ENCODE results near the gene NTM.

GRCh38 chr11:131776211-131776610 is 405.8 kb downstream of the NTM start:
- TF ChIP-seq CTCF (IDR thresholded peaks at IDR 0.05 in 2 of 3, conservative IDR thresholded peaks at IDR 0.05 in 1 of 3; ENCODE audit: borderline replicate concordance in 1 of 3, insufficient read depth in 1 of 3, low read depth in 2 of 3, low read length in 2 of 3), result no peak
- no peak for TF ChIP-seq SIN3A (IDR thresholded peaks at IDR 0.05; ENCODE audit: low read depth)
- TF ChIP-seq TCF7L2 (IDR thresholded peaks at IDR 0.05; ENCODE audit: borderline replicate concordance, extremely low read depth, insufficient read depth, insufficient read length), result no peak
- no peak for TF ChIP-seq POLR2A (IDR thresholded peaks at IDR 0.05; ENCODE audit: borderline replicate concordance, extremely low read depth, insufficient read depth, insufficient read length)
- TF ChIP-seq, protein P1, sequence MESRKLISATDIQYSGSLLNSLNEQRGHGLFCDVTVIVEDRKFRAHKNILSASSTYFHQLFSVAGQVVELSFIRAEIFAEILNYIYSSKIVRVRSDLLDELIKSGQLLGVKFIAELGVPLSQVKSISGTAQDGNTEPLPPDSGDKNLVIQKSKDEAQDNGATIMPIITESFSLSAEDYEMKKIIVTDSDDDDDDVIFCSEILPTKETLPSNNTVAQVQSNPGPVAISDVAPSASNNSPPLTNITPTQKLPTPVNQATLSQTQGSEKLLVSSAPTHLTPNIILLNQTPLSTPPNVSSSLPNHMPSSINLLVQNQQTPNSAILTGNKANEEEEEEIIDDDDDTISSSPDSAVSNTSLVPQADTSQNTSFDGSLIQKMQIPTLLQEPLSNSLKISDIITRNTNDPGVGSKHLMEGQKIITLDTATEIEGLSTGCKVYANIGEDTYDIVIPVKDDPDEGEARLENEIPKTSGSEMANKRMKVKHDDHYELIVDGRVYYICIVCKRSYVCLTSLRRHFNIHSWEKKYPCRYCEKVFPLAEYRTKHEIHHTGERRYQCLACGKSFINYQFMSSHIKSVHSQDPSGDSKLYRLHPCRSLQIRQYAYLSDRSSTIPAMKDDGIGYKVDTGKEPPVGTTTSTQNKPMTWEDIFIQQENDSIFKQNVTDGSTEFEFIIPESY (IDR thresholded peaks at IDR 0.05; ENCODE audit: extremely low read depth, insufficient replicate concordance, low read length), result no peak
- TF ChIP-seq EZH2 (IDR thresholded peaks at IDR 0.05), result no peak

Measured in HCT116 (cell line).